Measurements from ENCODE around the gene EHBP1L1.
A peak's percentile ranks its signal among the peaks of the same experiment; 100 is the strongest.

Gene EHBP1L1

GRCh38 chr11:65546217-65546958 lies 29.5 kb upstream of the EHBP1L1 start:
- DNase-seq (ENCODE audit: low read depth in 2 of 2, low spot score in 1 of 2) = peak; percentile 98 to 99

DNA sequence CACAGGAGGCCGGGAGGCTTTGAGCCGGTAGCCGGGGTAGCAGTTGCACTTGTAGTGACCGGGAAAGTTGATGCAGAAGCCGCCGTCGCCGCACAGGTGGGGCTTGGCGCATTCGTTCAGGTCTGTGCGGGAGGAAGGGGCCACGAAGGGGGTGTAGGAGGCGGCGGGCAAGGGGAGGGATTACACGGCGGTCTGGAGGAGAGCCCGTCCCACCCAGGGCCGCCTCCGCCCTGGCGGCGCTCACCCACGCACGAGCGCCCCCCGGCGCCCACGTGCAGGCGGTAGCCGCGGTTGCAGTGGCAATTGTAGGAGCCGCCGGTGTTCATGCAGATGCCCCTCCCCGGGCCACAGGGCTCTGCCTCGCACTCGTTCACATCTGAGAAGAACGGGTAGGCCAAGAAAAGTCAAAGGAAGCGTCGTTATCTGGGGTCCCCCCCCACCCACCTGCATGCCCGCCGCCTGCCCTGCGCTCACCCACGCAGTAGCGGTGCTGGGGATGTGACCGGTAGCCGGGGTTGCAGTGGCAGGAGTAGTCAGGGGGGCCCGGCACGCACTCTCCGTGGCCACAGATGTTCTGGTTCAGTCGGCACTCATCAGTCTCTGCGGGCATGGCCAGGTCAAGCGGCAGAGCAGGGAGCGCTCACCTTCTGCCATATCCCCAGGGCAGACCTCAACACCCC lies 28.3 kb upstream of the EHBP1L1 start:
- DNase-seq (ENCODE audit: low read depth in 2 of 2, low spot score in 1 of 2) = no peak

DNA sequence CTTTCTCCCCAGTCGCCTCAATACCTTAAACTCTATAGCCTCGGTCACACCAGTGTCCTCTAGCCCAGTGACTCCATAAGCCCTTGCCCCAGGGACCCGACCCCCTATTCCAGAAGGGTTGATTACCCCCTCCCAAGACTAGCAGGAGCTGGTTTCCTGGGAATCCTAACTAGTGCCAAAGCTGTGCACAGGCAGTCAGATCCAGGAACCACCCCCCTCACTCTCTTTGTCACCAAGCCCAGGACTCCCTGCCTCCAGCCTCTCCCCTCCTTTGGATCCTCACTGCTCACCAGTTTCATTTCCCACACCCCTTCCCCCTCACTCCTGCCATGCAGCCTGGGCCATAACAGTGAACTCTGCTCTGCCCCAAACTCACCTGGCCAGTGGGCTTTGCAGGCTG lies 27.5 kb upstream of the EHBP1L1 start:
- DNase-seq (ENCODE audit: low read depth in 2 of 2, low spot score in 1 of 2) = no peak

DNA sequence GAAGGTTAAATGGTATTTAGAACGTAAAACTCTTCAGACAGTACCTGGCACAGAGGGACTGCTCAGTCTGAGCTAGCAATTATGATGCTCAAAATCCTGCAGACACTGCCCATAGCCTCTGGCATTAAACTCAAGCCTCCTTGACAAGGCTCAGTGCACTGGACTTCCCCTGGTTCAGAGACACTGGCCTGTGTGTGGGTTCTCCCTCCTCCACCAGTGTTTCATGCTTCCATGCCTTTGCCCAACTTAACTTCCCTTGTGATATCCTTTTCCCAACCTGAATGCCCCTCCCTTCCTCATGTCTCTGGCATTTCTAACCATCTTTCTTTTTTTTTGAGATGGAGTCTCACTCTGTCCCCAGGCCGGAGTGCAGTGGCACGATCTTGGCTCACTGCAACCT lies 26.8 kb upstream of the EHBP1L1 start:
- DNase-seq (ENCODE audit: low read depth in 2 of 2, low spot score in 1 of 2) = no peak

- no peak for DNase-seq (ENCODE audit: low read depth in 2 of 2, low spot score in 1 of 2)
Measured at GRCh38 chr11:65551572-65552387, 24.1 kb upstream of the EHBP1L1 start.

- no peak for DNase-seq (ENCODE audit: low read depth in 2 of 2, low spot score in 1 of 2)
Measured at GRCh38 chr11:65552388-65552951, 23.4 kb upstream of the EHBP1L1 start.

DNA sequence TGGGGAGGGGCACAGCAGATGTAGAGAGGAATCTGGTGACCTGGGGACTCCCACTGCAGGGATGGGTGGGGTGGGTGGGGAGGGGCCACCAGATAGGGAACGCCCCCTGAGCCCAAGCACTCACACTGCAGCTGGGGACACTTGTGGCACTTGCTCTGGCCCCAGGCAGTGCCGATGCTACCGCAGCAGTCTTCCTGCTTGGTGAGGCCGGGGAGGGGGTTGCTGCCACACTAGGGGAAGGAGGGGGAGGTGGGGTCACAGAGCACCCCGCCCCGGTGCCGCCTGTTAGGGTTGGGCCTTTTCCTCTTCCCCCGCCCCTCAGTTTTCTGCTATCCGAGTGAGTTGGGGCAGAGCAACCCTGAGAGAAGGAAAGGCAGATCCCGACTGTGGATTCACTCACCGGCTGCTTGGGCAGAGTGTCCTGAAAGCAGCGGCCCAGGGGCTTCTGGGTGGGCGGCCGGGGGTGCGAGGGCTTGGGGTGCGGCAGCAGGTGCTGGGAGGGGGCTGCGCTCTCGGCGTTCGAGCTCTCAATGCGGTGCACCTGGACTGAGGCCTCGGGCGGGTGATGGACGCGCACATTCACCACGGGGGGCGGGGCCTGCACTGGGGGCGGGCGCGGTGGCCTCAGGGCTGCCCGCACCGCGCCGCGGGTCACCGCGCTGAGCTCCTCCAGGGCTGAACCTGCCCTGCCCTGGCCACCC lies 22.4 kb upstream of the EHBP1L1 start:
- DNase-seq (ENCODE audit: low read depth in 2 of 2, low spot score in 1 of 2) = peak in 1 of 2 donors; percentile 50

DNA sequence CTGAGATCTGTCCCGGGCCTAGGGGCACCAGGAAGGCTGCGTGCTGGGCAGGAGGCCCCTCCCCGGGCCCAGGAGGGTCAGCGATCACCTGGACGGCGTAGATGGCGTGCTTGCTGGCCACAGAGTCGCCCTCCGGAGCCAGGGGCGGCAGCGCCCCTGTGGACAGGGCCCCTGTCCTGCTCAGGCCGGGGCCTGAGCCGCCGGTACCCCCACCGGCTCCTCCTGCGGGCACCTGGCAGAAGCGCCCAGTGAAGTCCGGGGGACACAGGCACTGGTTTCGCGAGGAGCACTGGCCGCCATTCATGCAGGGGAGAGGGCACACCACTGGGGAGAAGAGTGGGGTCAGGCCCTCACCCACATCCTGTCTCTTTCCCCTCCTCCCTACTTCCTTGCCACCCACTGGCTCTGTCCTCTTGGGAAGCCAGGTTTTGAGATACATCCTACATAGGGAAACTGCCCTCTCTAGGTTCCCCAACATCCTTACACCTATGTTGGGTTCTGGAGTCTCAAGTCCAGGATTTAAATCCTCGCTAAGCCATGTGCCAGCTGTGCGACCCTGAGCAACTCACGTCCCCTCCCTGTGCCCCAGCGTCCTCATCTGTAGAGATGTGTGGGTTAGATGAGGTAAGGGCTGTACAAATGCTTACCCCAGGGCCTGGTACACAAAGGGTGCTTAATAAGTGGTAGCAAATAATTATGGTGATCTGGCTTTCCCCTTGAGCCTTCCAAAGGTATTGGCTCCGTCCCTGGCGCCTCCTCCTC lies 21.6 kb upstream of the EHBP1L1 start:
- DNase-seq (ENCODE audit: low read depth in 2 of 2, low spot score in 1 of 2) = no peak

- DNase-seq (ENCODE audit: low read depth in 2 of 2, low spot score in 1 of 2) = no peak
Measured at GRCh38 chr11:65554842-65555430, 20.9 kb upstream of the EHBP1L1 start.

- no peak for DNase-seq (ENCODE audit: low read depth in 2 of 2, low spot score in 1 of 2)
Measured at GRCh38 chr11:65555693-65556231, 20.1 kb upstream of the EHBP1L1 start.

- no peak for DNase-seq (ENCODE audit: low read depth in 2 of 2, low spot score in 1 of 2)
Measured at GRCh38 chr11:65556470-65557279, 19.2 kb upstream of the EHBP1L1 start.

DNA sequence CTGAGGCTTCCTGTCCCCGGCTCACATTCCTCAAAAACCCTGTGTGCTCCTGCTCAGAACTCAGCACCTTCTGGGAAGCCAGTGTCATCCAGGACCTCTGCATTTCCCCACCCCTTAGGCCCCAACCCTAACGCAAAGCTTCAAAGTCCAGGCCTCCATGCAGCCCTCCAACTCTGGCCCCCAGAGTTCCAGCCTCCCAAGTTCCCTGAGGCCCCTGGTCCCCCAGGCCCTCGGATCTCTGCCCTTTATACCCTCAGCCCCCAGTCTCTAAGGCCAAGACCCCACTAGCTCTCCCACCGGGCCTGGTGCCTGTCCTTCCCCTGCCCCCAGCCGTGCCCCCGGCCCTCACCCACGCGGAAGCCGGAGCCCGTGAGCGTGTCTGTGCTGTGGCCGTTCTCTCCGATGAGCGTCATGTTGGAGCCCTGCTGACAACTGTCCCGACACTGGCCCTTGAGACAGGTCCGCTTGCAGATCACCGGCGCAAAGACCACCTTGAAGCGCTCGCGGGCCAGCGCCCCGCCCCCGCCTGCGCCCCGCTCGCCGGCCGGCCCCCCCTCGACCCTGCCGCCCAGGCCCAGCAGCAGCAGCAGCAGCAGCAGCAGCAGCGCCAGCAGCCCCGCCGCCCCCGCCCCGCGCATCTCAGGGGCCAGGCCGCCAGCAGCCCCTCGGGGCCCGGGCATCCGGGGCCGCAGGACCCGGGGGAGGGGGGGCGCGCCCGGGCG lies 18.4 kb upstream of the EHBP1L1 start:
- DNase-seq (ENCODE audit: low read depth in 2 of 2, low spot score in 1 of 2) = no peak

DNA sequence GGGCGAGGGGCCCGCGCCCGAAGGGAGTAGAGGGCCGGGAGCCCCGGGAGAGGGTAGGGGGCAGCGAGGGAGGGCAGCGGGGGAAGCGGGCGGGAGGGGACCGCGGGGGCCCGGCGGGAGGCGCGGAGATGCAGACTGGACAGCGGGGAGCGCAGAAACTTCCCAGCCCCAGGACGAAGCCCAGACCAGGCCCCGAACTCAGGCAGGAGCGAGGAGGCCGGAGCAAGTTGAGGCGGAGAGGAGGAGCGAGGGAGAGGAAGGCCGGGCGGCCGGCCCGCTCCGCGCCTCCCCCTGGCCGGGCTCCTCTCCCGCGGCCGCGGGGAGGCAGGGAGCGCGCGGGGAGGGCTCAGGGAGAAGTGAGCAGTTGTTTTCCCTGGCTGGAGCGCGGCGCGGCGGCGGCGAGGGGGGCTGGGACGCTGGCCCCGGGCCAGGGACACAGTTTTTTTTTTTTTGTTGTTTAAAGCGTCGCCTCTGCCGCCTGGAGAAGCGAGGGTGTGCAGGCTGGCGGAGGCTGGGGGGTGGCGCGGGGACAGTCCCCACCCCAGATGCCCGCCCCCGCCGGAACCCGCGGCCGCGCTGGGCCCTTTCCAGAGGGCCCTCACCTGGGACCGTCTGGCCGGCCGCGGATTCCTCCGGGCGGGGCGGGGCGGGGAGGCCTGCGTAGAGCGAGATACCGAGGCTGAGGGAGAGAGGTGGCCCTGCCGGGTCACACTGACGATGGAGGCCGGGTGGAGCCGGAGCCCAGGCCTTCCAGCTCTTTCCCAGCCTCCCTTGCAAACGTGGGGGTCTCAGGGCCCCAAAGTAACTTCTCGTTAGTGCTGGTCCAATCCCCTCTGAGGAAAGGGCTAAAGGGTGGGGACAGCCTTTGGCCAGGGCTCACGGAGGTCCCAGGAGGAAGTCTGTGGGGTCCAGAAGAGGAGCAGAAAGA lies 17.6 kb upstream of the EHBP1L1 start, which contains the start of gene LTBP3:
TSS of gene LTBP3 (minus strand) at position 358 of the 928 bp plus-strand sequence. CDS start 400 bp downstream, outside the sequence.
- no peak for DNase-seq (ENCODE audit: low read depth in 2 of 2, low spot score in 1 of 2)

DNA sequence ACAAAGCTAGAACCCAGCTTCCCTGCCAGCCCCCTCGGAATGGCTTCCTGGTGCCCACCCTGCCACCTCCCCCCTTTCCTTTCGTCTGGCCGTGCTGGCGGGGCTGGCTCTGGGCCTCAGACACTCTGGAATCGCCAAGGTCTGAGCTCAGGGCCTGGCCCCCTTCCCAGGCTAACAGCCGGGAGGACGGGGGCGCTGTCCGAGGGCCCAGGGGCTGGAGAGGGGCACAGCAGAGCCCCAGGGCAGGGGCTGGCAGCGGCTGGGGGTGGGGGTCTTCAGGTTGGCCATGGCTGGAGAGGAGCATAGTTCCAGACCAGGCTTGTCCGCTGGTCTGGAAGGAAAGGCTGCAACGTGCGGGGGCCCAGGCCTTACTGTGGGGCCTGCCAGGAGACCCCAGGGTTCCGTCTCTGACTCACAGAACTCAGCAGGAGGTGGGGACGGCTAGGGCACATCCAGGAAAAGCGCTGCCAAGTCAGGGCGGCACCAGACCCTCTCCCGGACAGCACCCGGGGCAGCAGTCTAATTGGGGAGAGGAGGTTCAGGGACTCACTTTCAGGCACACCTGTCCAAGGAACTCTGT lies 16.8 kb upstream of the EHBP1L1 start:
- no peak for DNase-seq (ENCODE audit: low read depth in 2 of 2, low spot score in 1 of 2)

DNA sequence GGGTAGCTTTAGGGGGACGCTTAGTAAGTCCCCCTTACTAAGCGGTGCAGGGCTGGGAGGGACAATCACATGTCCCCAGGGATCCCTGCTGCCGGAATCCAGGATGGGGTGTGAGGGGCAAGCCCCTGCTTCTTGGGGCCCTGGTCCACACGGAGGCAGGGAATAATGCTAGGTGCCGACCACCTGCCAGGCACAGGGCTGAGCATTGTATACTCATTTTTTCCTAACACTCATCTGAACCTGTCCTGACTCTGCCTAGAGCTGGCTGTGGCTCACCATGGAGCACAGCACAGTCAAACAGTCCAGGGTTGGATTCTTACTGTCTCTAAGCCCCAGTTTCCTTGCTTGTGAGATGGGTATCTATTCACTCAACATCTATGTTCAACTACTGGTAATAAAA lies 16.3 kb upstream of the EHBP1L1 start:
- no peak for DNase-seq (ENCODE audit: low read depth in 2 of 2, low spot score in 1 of 2)

- DNase-seq (ENCODE audit: low read depth in 2 of 2, low spot score in 1 of 2) = no peak
Measured at GRCh38 chr11:65559951-65560537, 15.8 kb upstream of the EHBP1L1 start.
